NCI-H446 (cell line): ENCODE results near the gene TMEM176B.

Experiments
- DNase-seq, 2 experiments: peaks; one replicate each; lab custom pipeline; 2025; lab: John Stamatoyannopoulos, UW

Gene TMEM176B

DNA sequence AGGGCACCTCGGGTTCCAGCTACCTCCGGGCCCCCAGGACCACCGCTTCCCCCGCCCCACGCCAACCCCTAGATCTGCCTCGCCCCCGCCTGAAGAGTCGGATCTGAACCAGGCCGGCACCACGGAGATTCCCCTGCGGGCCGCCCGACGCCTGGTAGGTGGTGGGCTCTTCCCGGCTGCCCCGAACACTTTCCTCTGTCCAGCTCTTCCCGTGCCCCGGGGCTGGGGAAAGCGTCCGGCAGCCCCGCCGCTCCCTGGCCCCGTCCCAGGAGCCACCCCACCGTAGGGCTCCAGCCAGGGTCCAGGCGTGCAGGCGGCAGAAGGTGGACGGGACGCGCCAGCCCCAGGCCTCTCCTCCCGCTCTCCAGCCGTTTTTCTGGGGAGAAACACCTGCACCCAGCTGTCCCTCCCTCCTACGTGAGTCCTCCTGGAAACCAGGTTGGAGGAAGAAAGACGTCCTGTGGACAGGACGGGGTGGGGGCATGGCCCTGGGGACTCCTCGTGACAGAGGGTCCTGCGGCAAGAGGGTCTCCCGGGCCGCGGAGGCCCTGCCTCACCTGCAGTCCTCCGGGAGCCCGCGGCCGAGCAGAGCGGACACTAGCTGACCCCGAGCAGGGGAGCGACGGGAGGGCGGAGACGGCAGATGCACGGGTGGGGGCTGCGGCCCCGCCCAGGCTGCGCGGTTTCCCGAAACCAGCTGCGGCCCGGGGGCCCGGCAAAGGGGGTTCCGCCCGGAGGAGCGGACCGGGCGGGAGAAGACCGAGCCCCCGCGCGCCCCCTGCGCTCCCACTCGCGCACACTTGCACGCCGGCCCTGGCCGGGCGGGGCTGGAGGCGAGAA lies at the start of gene TMEM176B:
TMEM176B (minus strand) TSS at position 624 of the 840 bp plus-strand sequence. CDS start 3,795 bp downstream, outside the sequence.
- DNase-seq: no peak

DNA sequence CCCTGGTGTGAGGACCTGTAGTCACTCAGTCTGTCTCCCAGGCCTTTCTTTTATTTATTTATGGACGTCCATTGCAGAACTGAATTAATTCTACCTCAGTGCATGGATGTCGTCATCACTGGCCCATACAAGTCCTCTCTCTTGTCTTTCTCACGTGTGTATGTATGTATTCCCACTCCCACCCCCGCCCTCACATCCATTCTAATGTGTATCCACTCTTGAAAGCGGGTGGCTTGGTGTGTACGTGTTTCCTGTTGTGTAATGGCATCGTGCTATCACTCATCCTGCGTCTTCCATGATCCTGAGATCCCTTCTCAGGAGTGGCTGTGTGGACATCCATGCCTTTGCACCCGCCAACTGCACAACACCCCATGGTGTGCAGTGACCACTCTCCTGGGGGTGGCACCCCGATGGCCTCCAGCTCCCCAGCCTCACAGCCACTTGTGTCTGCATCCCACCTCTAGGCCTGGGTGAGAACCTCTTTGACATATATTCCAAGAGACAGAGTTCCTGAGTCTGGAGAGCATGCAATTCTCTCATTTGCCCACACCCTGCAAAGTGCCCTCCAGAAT lies 49.1 kb upstream of the TMEM176B start:
- no peak for DNase-seq

DNA sequence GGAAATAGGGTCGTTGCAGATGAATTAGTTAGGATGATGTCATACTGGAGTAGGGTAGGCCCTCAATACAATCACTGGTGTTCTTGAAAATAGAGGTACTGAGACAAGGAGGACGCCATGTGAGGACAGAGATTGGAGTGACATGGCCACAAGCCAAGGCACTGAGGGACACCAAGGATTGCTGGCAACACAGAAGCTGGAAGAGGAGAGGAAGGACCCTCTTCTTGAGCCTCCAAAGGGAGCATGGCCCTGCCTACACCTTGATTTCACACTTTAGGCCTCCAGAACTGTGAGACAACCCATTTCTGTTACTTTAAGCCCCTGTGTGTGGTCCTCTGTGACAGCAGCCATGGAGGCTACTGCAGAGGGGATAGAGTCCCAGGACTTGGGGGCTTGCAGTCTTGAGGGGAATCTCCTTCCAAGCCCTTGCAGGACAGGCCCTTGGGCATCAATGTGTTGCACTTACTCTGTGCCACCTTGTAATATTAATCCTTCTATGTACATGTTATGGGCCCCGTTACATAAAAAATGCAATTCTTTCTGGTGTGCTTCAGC lies 48.5 kb upstream of the TMEM176B start:
- no peak for DNase-seq

DNA sequence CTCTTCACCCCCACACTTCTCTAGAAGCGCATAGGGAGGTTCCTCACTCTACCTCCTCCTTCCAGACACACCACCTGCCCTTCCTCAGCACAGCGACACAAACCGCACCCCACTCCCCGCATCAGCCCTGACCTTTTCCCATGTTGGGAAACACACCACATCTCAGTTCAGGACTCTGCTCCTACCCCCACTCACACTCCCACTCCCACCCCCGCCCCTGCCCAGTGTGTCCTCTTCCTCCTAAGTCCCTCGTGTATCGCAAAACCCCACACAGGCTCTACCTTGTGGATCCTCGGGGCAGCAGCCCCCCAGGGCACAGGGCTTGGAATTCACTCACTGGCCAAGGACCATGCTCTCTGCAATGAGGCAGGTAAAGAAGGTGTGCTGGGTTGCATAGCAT lies 47.9 kb upstream of the TMEM176B start:
- no peak for DNase-seq

DNA sequence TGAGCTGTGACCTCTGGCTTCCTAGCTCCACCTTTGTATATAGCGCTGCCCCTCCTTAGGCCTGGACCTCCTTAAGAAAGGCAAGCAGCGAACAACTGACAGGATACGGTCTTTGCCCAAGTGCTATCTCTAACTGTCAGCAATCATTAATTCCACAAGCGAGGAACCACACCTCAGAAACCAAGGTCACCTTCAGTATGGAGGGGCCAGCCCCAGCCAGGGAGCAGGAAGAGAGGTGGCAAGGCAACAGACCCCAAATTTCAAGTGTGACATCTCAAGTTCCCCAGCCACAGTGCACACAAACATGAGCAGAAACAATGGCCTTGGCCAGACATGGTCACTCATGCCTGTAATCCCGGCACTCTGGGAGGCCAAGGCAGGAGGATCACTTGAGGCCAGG lies 47.4 kb upstream of the TMEM176B start:
- no peak for DNase-seq

DNA sequence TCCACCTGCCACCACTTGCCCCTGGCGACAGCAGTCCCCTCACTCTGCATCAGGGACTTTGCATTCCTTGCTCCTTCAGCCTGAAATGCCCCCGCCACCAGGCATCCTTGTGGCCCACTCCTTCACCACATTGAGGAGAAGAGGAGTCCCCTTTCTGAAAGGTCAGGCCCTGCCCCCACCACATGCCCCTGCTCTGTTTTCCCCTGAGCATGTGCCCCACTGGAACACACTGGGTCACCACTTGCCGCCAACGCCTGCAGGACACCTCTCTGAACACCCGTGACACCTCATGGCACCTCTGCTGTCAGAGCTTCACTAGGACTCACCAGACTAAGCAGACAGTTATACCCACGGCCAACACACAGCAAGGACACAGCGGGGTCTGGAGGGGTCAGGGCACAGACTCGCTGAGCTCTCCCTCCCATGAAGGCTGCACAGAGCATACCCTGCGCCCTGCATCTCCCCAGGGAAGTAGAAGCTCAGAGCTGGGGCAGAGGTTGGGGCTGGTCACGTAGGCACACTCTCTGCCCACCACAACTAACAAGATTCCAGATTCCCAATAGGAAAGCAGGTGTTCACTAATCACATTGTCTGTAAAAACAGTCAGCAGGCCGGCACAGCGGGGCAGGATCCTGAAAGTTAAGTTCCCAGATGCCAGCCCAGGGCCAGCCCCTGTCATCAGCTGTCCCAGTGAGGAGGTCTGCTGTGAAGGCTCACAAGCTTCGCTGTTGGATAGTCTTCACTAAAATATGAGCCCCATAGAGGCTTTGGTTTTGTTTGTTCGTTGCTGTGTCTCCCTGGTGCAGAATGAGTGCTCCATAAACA lies 46.3 kb upstream of the TMEM176B start:
- no peak for DNase-seq

DNA sequence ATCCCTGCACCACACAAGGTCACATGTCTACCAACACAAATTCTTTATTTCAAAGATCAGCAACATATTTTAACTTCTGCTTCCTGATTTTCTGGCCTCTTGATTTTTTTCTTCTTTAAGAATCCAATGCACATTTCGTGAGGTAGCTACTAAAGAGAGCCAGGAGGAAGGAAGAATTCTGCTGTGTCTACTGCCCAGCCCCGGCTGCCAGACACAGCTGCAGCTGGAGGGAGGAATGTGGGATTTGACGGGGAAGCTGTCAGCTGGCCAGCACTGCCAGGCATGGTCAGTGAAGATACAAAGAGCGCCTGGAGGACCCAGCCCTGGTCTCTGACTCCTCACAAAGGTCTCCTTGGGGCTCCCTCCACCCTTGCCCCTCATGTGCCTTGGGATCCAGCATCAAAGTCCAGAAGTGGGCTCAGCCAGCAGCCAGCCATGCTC lies 45.3 kb upstream of the TMEM176B start:
- DNase-seq: no peak

DNA sequence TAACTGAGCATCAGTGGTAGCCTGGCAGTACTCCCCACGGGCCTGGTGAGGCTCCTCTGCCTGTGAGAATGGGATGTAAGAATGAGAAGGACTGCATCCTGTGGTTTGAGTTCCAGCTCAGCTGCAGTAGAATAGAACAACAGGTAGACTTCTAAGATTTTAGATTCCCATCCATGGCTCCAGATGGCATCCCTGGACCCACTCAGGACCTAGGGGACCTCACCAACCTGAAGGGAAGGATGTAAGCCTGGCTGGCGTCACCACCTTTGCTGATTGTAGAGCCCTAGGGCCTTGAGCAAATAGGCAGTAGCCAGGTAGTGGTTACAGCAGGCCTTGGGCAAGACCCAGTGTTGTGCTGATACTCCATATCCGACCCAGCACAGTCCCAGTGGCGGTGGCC lies 42.6 kb upstream of the TMEM176B start:
- DNase-seq: no peak

DNA sequence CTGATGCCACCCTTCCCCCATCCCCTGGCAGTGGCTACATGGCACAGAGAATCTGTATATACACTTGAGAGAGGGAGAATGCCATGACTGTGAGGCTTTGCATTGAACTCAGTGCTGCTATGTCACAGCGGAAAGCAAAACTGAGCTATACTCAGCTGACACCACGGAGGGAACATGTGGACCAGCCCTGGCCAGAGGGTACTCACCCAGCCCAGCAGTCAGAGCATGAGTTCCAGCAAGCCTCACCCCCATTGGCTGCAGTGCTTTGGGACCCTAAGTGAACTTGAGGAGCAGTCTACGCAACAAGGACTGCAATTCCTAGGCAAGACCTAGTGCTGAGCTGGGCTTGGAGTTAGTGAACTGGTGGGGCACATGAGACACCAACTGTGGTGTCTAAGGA lies 41.9 kb upstream of the TMEM176B start:
- DNase-seq: no peak

DNA sequence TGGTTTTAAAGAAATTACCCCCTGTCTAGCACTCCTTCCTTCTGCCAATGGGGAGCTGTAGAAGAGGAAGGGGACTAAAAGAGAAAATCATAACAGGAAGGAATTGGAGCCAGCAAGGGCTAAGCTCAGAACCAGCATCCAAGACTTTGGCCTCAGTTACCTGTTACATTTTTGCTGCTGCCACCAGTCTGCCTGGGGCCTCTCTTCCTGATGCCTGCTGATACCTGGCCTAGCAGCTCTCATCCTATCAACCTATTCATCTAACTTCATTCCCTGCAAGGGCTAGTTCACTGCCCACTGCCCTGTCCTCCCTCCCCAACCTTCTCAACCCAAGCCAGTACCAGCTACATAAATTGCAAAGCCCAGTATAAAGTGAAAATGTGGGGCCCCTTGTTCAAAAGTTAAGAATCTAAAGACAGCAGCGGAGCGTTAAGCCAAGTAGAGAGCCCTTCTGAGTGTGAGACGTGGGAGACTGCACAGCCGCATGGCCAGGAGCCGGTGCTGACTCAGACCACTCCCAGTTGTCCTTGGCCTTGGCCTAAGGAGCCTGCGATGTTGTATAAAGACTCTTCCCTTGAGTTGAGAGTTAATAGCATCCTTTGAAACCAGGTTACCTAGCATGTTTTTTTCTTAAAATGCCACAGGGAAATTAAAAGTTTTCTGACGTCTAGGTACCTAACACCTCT lies 38.9 kb upstream of the TMEM176B start:
- no peak for DNase-seq

DNA sequence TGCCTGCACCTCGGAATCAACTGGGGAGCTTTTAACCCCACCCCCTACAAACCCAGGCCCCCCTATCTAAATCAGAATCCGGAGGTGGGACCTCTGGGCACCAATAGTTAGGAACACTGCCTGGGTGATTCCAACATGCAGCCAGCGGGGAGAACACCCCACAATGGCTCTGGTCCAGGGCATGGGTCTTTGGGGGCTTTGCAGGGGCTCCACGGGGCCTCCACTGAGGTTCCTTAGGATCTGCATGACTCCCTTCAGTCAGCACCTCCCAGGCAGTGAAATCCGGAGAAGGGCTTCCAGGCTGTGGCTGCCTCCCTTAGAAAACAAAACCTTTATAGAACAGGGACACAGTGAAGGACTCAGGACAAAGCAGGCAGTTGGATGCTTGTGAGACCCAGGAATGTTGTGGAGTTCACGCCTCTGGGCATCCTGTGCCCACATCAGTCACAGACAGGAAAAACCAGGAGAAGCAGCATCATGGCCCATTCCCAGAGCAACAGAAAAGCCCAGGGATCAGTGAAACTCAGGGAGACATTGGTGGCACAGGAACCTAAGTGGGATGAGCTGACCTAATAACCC lies 35.6 kb upstream of the TMEM176B start:
- DNase-seq: no peak

DNA sequence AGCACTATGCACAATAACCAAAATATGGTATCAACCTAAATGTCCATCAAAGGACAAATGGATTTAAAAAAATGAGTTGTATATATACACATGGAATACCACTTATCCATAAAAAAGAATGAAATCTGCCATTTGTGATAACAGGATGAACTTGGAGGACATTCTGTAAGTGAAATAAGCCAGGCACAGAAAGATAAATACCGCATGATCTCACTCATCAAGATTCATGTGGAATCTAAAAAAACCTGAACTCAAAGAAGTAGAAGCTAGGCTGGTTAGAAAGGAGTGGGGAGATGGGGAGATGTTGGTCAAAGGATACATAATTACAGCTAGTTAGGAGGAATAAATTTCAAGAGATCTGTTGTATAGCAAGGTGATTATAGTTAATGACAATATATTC lies 34.9 kb upstream of the TMEM176B start:
- DNase-seq: no peak

DNA sequence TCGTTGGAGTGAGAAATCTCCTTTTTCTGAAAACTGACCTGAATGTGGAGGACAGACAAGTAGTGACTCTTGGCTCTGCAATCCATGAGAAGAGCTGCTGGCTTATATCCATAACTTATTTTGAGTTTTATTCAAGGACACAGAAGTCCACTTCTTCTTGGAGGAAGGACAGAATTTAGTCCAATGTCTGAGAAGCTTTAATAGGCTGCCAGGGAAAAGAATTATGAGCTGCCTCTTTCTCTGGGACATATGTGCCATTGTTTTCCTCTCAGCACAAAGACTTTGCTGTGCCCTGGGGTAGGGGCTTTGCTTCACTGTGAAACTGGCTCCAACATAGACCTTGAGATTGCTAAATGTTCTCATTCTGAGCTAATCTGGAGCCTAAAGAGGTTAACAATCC lies 31.7 kb upstream of the TMEM176B start:
- DNase-seq: no peak

DNA sequence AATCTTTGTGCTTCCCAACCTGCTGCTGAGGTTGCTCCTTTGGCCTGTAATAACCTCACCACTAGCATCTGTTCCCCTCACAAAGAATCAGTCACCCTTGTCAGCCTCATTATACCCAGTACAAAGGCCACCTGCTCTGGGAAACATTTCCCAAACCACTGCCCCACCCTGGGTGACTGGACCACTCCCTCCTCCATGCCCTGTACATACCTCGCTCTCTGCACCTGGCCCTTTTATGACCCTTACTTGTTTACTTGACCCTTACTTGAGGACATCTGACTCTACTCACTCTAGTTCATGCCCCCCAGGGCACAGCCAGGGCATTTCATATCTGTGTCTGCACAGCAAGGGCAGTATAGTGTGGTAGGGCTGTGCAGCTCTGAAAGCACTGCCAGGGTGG lies 30.8 kb upstream of the TMEM176B start:
- DNase-seq: no peak

DNA sequence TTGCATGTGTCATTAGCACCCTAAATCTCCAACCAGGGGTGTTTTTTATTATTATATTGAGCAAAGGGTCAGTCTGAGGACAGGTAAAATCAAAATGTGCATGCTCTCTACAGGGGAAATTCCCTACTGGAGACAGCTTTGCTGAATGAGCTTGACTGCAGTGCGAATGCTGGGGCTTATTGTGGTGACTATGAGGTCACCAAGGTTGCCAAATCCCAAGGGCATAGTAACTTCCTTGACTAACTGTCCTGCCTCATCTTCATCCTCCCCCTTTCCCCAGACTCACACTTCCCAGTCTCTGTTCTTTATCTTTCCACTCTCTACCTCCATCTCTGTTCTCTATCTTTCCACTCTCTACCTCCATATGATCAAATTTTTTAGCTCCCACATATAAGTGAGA lies 29.3 kb upstream of the TMEM176B start:
- DNase-seq: no peak

DNA sequence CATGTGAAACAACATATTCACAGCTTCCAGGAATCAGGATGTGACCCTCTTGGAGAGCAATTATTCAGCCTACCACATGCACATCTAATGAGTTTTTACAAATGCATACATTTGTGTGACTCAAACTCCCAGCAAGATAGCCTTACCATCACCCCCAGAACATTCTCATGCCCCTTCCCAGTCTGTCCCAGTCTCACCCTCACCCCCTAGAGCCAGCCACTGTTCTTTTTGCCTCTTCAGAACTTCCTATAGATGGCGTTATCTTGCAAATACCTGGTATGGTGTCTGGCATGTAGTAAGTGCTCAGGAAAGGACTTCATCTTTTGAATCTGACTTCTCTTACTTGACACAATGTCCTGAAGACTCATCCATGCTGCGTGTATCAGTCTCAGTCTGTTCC lies 28.2 kb upstream of the TMEM176B start:
- DNase-seq: no peak

DNA sequence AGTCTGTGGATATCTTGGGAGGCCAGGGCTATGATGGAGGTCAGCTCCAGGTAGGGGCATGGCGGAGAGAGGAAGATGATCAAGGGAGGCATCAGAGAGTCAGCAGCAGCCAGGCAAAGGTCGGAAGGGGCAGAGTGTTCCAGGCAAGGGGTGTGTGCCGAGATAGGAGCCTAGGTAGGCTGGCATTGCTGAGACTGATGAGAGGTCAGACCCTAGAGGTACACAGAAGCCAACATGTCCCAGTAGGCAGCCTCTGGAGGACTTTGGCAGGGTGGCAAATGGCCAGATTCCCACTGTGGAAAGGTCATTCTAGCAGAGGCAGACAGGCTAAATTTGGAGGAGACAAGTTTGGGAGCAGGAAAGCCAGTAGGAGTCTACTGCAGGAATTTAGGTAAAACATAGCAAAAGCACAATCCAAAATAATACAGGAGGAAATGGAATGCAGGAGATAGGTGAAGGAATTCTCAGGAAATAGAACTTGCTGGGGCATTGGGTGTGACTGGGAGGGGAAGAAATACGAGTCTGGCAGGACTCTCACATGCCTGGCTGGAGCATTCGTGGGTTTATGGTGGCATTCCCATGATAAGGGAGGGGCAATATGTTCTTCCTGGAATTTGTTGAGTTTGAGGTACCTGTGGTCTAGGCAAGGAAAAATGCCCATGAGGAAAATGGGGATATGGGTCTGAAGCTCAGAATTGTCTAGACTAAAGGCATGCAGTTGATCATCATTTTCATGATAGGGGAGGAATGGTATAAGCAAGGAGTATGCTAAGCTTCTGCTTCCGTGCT lies 26.1 kb upstream of the TMEM176B start:
- DNase-seq: no peak

DNA sequence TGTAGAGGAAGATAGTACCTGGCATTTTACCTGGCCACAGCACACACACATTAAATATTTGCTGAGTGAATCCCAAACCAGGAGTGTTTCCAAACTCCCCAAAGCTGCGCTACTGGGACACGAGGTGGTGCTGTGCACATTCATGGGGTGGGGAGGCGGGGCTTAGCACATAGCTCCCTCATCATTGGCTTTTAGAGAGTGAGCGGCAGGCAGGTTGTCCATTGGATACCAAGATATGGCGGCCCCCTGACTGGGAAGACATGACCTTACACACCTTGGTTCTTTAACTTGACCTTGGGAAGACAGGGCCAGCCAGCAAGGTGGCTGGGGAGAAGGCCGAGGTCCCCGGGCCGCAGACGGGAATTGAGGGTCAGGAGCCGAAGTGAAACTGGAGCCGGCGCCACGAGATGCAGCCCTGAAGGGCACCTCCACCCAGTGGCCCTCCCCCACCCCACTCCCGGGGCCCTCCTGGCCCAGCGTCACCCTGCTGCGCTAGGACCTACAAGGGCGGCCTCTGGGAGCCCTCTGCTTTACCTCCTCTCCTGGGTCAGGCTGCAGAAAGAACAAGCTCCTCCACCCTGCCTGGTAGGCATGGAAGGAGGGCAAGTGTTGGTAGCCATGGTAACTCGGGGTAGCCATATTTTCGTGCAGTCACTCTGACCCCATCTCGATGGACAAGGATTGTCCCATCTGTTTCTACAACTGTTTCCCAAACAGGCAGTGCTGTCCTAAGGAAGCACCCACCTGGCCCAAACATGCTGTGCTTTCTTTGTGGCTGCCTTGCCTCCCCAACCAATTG lies 24.4 kb upstream of the TMEM176B start:
- peak; percentile 0 to 23 for DNase-seq

DNA sequence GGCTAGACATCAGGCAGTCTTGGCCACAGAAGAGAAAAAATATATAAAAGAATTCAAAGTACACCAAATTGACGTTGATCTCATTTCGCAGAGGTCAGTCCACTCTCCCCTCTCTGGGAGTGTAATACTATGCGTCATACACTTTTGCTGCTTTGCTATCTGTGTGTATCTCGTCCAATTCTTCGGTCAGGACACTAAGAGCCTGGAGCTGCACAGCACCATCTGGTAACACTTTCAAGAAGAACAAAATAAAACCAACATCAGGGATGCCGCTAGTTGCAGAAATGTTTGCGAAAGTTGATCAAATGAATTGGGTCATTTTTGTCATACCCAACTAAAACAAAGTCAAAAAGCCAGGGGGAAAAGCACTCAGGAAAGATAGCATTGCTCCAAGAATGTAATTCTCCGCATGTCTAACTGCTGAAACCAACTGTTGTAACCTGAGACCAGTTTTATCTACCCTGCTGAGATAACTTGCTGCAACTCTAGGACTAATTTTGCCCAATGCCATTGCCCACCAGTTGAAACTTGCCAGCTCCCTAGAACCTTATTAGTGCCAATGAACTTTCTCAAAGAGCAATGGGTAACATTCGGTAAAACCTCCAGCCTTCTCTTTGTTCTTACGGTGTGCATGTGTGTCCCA lies 23.4 kb upstream of the TMEM176B start:
- DNase-seq: no peak
